GM18873 (cell line): ENCODE data around the gene TSPAN9.

ENCODE experiments used
- ATAC-seq: cut with Tn5 transposase; IDR thresholded peaks from one replicate; pipeline ENCODE4 v1.9.1; 2021; ENCODE audit warnings: mild to moderate bottlenecking, moderate library complexity, moderate number of reproducible peaks; ENCODE audit not compliant: unreplicated experiment, low FRiP score

Gene TSPAN9

GRCh38 chr12:3233797-3234196 is 156.6 kb downstream of the TSPAN9 start:
- no peak for ATAC-seq

- no peak for ATAC-seq
Observed at GRCh38 chr12:3236345-3237187, 159.4 kb downstream of the TSPAN9 start.

- no peak for ATAC-seq
Observed at GRCh38 chr12:3238196-3238595, 161.0 kb downstream of the TSPAN9 start.

- no peak for ATAC-seq
Observed at GRCh38 chr12:3241621-3242020, 164.4 kb downstream of the TSPAN9 start.

- ATAC-seq: no peak
Observed at GRCh38 chr12:3242199-3242863, 165.2 kb downstream of the TSPAN9 start.

- no peak for ATAC-seq
Observed at GRCh38 chr12:3243376-3244084, 166.4 kb downstream of the TSPAN9 start.

- no peak for ATAC-seq
Observed at GRCh38 chr12:3244219-3244750, 167.1 kb downstream of the TSPAN9 start.

- ATAC-seq: no peak
Observed at GRCh38 chr12:3246253-3246652, 169.1 kb downstream of the TSPAN9 start.

- ATAC-seq: no peak
Observed at GRCh38 chr12:3247077-3247476, 169.9 kb downstream of the TSPAN9 start.

GRCh38 chr12:3247629-3248161 is 170.5 kb downstream of the TSPAN9 start:
- no peak for ATAC-seq

- no peak for ATAC-seq
Observed at GRCh38 chr12:3249081-3249800, 172.1 kb downstream of the TSPAN9 start.

GRCh38 chr12:3250034-3250433 is 172.9 kb downstream of the TSPAN9 start:
- no peak for ATAC-seq

GRCh38 chr12:3250576-3250975 is 173.4 kb downstream of the TSPAN9 start:
- ATAC-seq: no peak

GRCh38 chr12:3251067-3251466 is 173.9 kb downstream of the TSPAN9 start:
- no peak for ATAC-seq

- ATAC-seq: no peak
Observed at GRCh38 chr12:3251691-3252090, 174.5 kb downstream of the TSPAN9 start.

- ATAC-seq: no peak
Observed at GRCh38 chr12:3252450-3252891, 175.3 kb downstream of the TSPAN9 start.

GRCh38 chr12:3253682-3254275 is 176.6 kb downstream of the TSPAN9 start:
- no peak for ATAC-seq

GRCh38 chr12:3255057-3255456 is 177.9 kb downstream of the TSPAN9 start:
- no peak for ATAC-seq

- no peak for ATAC-seq
Observed at GRCh38 chr12:3256103-3256631, 179.0 kb downstream of the TSPAN9 start.
